ENCODE measurements around the gene SLC35F4. TPM values are rescaled to one million over a fixed set of nuclear protein-coding genes. Genes with fewer than 3 reads are reported as not detected.

The SLC35F4 gene
- total RNA-seq, 2 experiments from 2014 or later, result not detected

- no peak overlapping the region for H3K4me3 ChIP-seq (ENCODE audit: low read length)
- intact Hi-C loops (cut with DNase I, micrococcal nuclease), result no loop called here
Observed at GRCh38 chr14:57637901-57638300, 228.0 kb downstream of the SLC35F4 start.

GRCh38 chr14:57634335-57634734 lies 231.6 kb downstream of the SLC35F4 start:
- intact Hi-C loops (cut with DNase I, micrococcal nuclease), result no loop called here
- no peaks in the 10 kb centered on the region for H3K9me3 Mint-ChIP-seq
- H3K27ac Mint-ChIP-seq, result no peak overlapping the region
- H3K4me1 Mint-ChIP-seq (ENCODE audit: low read depth), result no peaks in the 10 kb centered on the region
- POLR2A ChIA-PET, result no interaction called here
- no peak for DNase-seq
- Histone ChIP-seq H3K9me3 (ENCODE audit: control insufficient read depth in 1 of 2, insufficient read depth in 1 of 2, low read length in 2 of 2) (no peaks in the 10 kb centered on the region), H3K4me1 (ENCODE audit: insufficient read depth, low read length) (no peaks in the 10 kb centered on the region), H3K27me3 (ENCODE audit: control insufficient read depth in 1 of 2, insufficient read depth in 2 of 2, low read length in 2 of 2) (no peaks in the 10 kb centered on the region), H3K4me3 (ENCODE audit: low read length) (no peak overlapping the region), H3K36me3 (ENCODE audit: insufficient read depth, low read length) (no peaks in the 10 kb centered on the region), H3K27ac (ENCODE audit: low read depth in 1 of 2, low read length in 2 of 2) (no peak overlapping the region)
- no peaks in the 10 kb centered on the region for H3K27me3 Mint-ChIP-seq
- CTCF ChIA-PET, result no interaction called here
- TF ChIP-seq, protein P1, sequence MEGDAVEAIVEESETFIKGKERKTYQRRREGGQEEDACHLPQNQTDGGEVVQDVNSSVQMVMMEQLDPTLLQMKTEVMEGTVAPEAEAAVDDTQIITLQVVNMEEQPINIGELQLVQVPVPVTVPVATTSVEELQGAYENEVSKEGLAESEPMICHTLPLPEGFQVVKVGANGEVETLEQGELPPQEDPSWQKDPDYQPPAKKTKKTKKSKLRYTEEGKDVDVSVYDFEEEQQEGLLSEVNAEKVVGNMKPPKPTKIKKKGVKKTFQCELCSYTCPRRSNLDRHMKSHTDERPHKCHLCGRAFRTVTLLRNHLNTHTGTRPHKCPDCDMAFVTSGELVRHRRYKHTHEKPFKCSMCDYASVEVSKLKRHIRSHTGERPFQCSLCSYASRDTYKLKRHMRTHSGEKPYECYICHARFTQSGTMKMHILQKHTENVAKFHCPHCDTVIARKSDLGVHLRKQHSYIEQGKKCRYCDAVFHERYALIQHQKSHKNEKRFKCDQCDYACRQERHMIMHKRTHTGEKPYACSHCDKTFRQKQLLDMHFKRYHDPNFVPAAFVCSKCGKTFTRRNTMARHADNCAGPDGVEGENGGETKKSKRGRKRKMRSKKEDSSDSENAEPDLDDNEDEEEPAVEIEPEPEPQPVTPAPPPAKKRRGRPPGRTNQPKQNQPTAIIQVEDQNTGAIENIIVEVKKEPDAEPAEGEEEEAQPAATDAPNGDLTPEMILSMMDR (IDR thresholded peaks at IDR 0.05), result no peak
- no peak overlapping the region for H3K4me3 Mint-ChIP-seq
- ATAC-seq (ENCODE audit: poor library complexity), result no peak
- no peaks in the 10 kb centered on the region for H3K36me3 Mint-ChIP-seq (ENCODE audit: low read depth)

More at GRCh38 chr14:57637901-57638300, 228.0 kb downstream of the SLC35F4 start:
- no peak overlapping the region for H3K4me3 Mint-ChIP-seq
- no peaks in the 10 kb centered on the region for H3K9me3 Mint-ChIP-seq
- Histone ChIP-seq H3K4me1 (ENCODE audit: insufficient read depth, low read length) (no peaks in the 10 kb centered on the region), H3K36me3 (ENCODE audit: insufficient read depth, low read length) (no peaks in the 10 kb centered on the region), H3K27ac (ENCODE audit: low read depth in 1 of 2, low read length in 2 of 2) (no peak overlapping the region), H3K27me3 (ENCODE audit: control insufficient read depth in 1 of 2, insufficient read depth in 2 of 2, low read length in 2 of 2) (no peaks in the 10 kb centered on the region), H3K9me3 (ENCODE audit: control insufficient read depth in 1 of 2, insufficient read depth in 1 of 2, low read length in 2 of 2) (no peaks in the 10 kb centered on the region)
- no peaks in the 10 kb centered on the region for H3K4me1 Mint-ChIP-seq (ENCODE audit: low read depth)
- POLR2A ChIA-PET, result no interaction called here
- no peaks in the 10 kb centered on the region for H3K36me3 Mint-ChIP-seq (ENCODE audit: low read depth)
- TF ChIP-seq, protein P1 (IDR thresholded peaks at IDR 0.05), result no peak
- no peak overlapping the region for H3K27ac Mint-ChIP-seq
- DNase-seq (no peak), ATAC-seq (ENCODE audit: poor library complexity) (no peak)
- no peaks in the 10 kb centered on the region for H3K27me3 Mint-ChIP-seq
- CTCF ChIA-PET, result no interaction called here

DNA sequence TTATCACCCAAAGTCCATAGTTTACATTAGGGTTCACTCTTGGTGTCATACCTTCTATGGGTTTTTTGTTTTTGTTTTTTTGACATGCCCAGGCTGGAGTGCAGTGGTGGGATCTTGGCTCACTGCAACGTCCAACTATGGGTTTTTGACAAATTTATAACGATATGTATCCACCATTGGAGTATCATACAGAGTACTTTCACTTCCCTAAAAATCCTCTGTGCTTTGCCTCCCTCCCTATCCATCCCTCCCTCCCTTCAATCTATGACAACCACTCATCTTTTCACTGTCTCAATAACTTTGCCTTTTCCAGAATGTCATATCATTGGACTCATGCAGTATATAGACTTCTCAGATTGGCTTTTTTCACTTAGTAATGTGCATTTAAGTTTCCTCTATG lies 233.2 kb downstream of the SLC35F4 start:
- Mint-ChIP-seq H3K9me3 (no peaks in the 10 kb centered on the region), H3K4me3 (no peak overlapping the region), H3K36me3 (ENCODE audit: low read depth) (no peaks in the 10 kb centered on the region), H3K27ac (no peak overlapping the region), H3K4me1 (ENCODE audit: low read depth) (no peaks in the 10 kb centered on the region), H3K27me3 (no peaks in the 10 kb centered on the region)
- ChIA-PET POLR2A (no interaction called here), CTCF (no interaction called here)
- H3K9me3 ChIP-seq (ENCODE audit: control insufficient read depth in 1 of 2, insufficient read depth in 1 of 2, low read length in 2 of 2), result no peaks in the 10 kb centered on the region
- H3K4me1 ChIP-seq (ENCODE audit: insufficient read depth, low read length), result no peaks in the 10 kb centered on the region
- ATAC-seq (ENCODE audit: poor library complexity) (no peak), DNase-seq (no peak)
- intact Hi-C loops (cut with DNase I, micrococcal nuclease), result no loop called here
- H3K27ac ChIP-seq (ENCODE audit: low read depth in 1 of 2, low read length in 2 of 2), result no peak overlapping the region
- TF ChIP-seq, protein P1 (IDR thresholded peaks at IDR 0.05), result no peak
- no peaks in the 10 kb centered on the region for H3K27me3 ChIP-seq (ENCODE audit: control insufficient read depth in 1 of 2, insufficient read depth in 2 of 2, low read length in 2 of 2)
- no peaks in the 10 kb centered on the region for H3K36me3 ChIP-seq (ENCODE audit: insufficient read depth, low read length)
- H3K4me3 ChIP-seq (ENCODE audit: low read length), result no peak overlapping the region
